Mononuclear cell (primary cell): Measurements from ENCODE around the gene TAF11L7. TPM values are rescaled to one million over a fixed set of nuclear protein-coding genes. Genes with fewer than 3 reads are reported as not detected.

Source experiments
- total RNA-seq: library from RNA; depleted of rRNA; stranded (reverse); fragments of >200 nt; gene quantifications from one replicate; pipeline ENCODE4 v1.2.3, GENCODE V29; 2012

TAF11L7 gene
- total RNA-seq, 1 donor: not detected

Other genes with a start within 250 kb of the TAF11L7 start
- gene TAF11L2, start 87.5 kb downstream of the TAF11L7 start, total RNA-seq: not detected
- not detected for gene TAF11L3, start 67.4 kb downstream of the TAF11L7 start, total RNA-seq
- not detected for gene TAF11L4, start 64.0 kb downstream of the TAF11L7 start, total RNA-seq
- gene TAF11L5, start 60.5 kb downstream of the TAF11L7 start, total RNA-seq: not detected
- not detected for gene TAF11L6, start 57.1 kb downstream of the TAF11L7 start, total RNA-seq
- gene TAF11L8, start 5.2 kb upstream of the TAF11L7 start, total RNA-seq: not detected
- gene TAF11L9, start 8.6 kb upstream of the TAF11L7 start, total RNA-seq: not detected
- gene TAF11L10, start 12.1 kb upstream of the TAF11L7 start, total RNA-seq: not detected
- not detected for gene TAF11L11, start 18.4 kb upstream of the TAF11L7 start, total RNA-seq
- gene TAF11L12, start 24.6 kb upstream of the TAF11L7 start, total RNA-seq: not detected
- gene TAF11L13, start 46.3 kb upstream of the TAF11L7 start, total RNA-seq: not detected
- not detected for gene TAF11L14, start 48.7 kb upstream of the TAF11L7 start, total RNA-seq